A673 (cell line): ENCODE data around the gene SLC16A8. TPM values are rescaled to one million over a fixed set of nuclear protein-coding genes. Genes with fewer than 3 reads are reported as not detected.

ENCODE experiments used
- BruUV-seq: library from RNA; stranded (reverse); fragments of 400-500 nt; replicated peaks from 2 replicates; lab custom pipeline; 2021; lab: Mats Ljungman, UMichigan
- CTCF ChIA-PET: fragments of 300-600 bp; sonication (Branson Sonifier 250); formaldehyde crosslinking; loops from one replicate; lab custom pipeline; 2022; ENCODE audit warnings: antibody characterized with exemption; lab: Charles Lee
- POLR2A ChIA-PET: fragments of 300-600 bp; sonication (Branson Sonifier 250); formaldehyde crosslinking; loops from one replicate; lab custom pipeline; 2022; ENCODE audit warnings: antibody characterized with exemption; ENCODE audit not compliant: low non-redundant PET; lab: Charles Lee
- DNase-seq: peaks from one replicate; pipeline ENCODE4 v3.0.0-alpha.2; 2015; ENCODE audit warnings: low spot score
- H3K27ac ChIP-seq: fragments of 200-600 bp; sonication (generic); 2 replicates; pipeline ENCODE4 v1.5.1; 2016; ENCODE audit warnings: mixed run types, low read depth, mild to moderate bottlenecking, mixed read lengths, antibody characterized with exemption, low read length; ENCODE audit not compliant: poor library complexity, severe bottlenecking
- H3K27me3 ChIP-seq: fragments of 200-600 bp; sonication (generic); replicated peaks from 2 replicates; pipeline ENCODE4 v1.6.1; 2017; ENCODE audit warnings: mixed run types, low read depth, mild to moderate bottlenecking, mixed read lengths, antibody characterized with exemption, low read length; ENCODE audit not compliant: insufficient read depth, poor library complexity
- H3K36me3 ChIP-seq: fragments of 200-600 bp; sonication (generic); 2 replicates; pipeline ENCODE4 v1.6.1; 2016; ENCODE audit warnings: mixed run types, mild to moderate bottlenecking, mixed read lengths, antibody characterized with exemption, low read length; ENCODE audit not compliant: insufficient read depth, poor library complexity, severe bottlenecking
- H3K4me1 ChIP-seq: fragments of 200-600 bp; sonication (generic); 2 replicates; pipeline ENCODE4 v1.6.1; 2017; ENCODE audit warnings: mixed run types, mild to moderate bottlenecking, mixed read lengths, antibody characterized with exemption, low read length; ENCODE audit not compliant: insufficient read depth, poor library complexity, severe bottlenecking
- H3K4me3 ChIP-seq: fragments of 200-600 bp; sonication (generic); 2 replicates; pipeline ENCODE4 v1.5.1; 2016; ENCODE audit warnings: low read depth, mixed run types, mild to moderate bottlenecking, mixed read lengths, low read length; ENCODE audit not compliant: poor library complexity, severe bottlenecking
- H3K9me3 ChIP-seq: fragments of 200-600 bp; sonication (generic); 2 replicates; pipeline ENCODE4 v1.6.1; 2016; ENCODE audit warnings: mixed run types, low read depth, mild to moderate bottlenecking, mixed read lengths, antibody characterized with exemption, low read length; ENCODE audit not compliant: poor library complexity, severe bottlenecking
- CTCF ChIP-seq: fragments of 300-800, 200-600 bp; sonication (generic); conservative IDR thresholded peaks from 2 replicates; pipeline ENCODE4 v1.5.1; 2017; ENCODE audit warnings: low read depth, mild to moderate bottlenecking, antibody characterized with exemption, low read length, moderate library complexity, mixed read lengths
- EZH2 ChIP-seq: fragments of 200-600 bp; sonication (generic); IDR thresholded peaks from 2 replicates; pipeline ENCODE4 v1.6.1; 2017; ENCODE audit warnings: borderline replicate concordance, low read depth, mild to moderate bottlenecking, mixed read lengths, antibody characterized with exemption, low read length; ENCODE audit not compliant: poor library complexity, severe bottlenecking
- intact Hi-C: fragments of 100-400 bp; cut with micrococcal nuclease; formaldehyde crosslinking; loops from one replicate; pipeline ENCODE4 v1.10.0; 2022; ENCODE audit not compliant: unreplicated experiment
- total RNA-seq: library from RNA; stranded (reverse); gene quantifications from 2 replicates; pipeline ENCODE4 v1.2.3, GENCODE V29; 2021

The SLC16A8 gene
- total RNA-seq, 1 experiment from 2014 or later = not detected

GRCh38 chr22:38125751-38126201, 41.8 kb upstream of the SLC16A8 start:
- Histone ChIP-seq H3K27me3 (no peaks in the 10 kb centered on the region), H3K27ac (no peak overlapping the region), H3K4me1 (no peaks in the 10 kb centered on the region), H3K9me3 (no peaks in the 10 kb centered on the region), H3K4me3 (no peak overlapping the region), H3K36me3 (no peaks in the 10 kb centered on the region)
- intact Hi-C loops = no loop called here
- ChIA-PET CTCF (no interaction called here), POLR2A (no interaction called here)
- TF ChIP-seq EZH2 (no peak), CTCF (no peak)
- no peak for DNase-seq
- BruUV-seq = no TSS peak

GRCh38 chr22:38125038-38125610, 41.1 kb upstream of the SLC16A8 start:
- intact Hi-C loops = no loop called here
- DNase-seq = no peak
- ChIA-PET CTCF (no interaction called here), POLR2A (no interaction called here)
- no peaks in the 10 kb centered on the region for H3K9me3 ChIP-seq
- no peak for TF ChIP-seq EZH2
- no peak for TF ChIP-seq CTCF
- H3K4me3 ChIP-seq = no peak overlapping the region
- H3K27ac ChIP-seq = no peak overlapping the region
- no peaks in the 10 kb centered on the region for H3K4me1 ChIP-seq
- H3K36me3 ChIP-seq = no peaks in the 10 kb centered on the region
- BruUV-seq = no TSS peak
- H3K27me3 ChIP-seq = no peaks in the 10 kb centered on the region

- TF ChIP-seq EZH2 (no peak), CTCF (no peak)
- Histone ChIP-seq H3K4me3 (no peak overlapping the region), H3K27ac (no peak overlapping the region), H3K27me3 (no peaks in the 10 kb centered on the region), H3K4me1 (no peaks in the 10 kb centered on the region), H3K9me3 (no peaks in the 10 kb centered on the region), H3K36me3 (no peaks in the 10 kb centered on the region)
- no TSS peak for BruUV-seq
- intact Hi-C loops = no loop called here
- no peak for DNase-seq
- ChIA-PET CTCF (no interaction called here), POLR2A (no interaction called here)
Measured at GRCh38 chr22:38124236-38124974, 40.4 kb upstream of the SLC16A8 start.
